Activated CD8-positive, alpha-beta memory T cell treated with anti-CD3 and anti-CD28 coated beads, Interleukin-2, amount 50 U/mL, for 4 hours (primary cell): ENCODE measurements around the gene TMEM125.

Experiments
- DNase-seq: peaks from one replicate; pipeline ENCODE4 v3.0.0-alpha.2; 2020

Gene TMEM125

GRCh38 chr1:43275826-43276620, 6.2 kb downstream of the TMEM125 start:
- DNase-seq, result no peak

- DNase-seq, result no peak
These were observed 6.9 kb downstream of the TMEM125 start for GRCh38 chr1:43276673-43277072.

GRCh38 chr1:43277116-43277876, 7.5 kb downstream of the TMEM125 start:
- no peak for DNase-seq

- DNase-seq, result no peak
These were observed 9.4 kb downstream of the TMEM125 start for GRCh38 chr1:43279161-43279560.

GRCh38 chr1:43279666-43280065, 9.9 kb downstream of the TMEM125 start:
- DNase-seq, result no peak

GRCh38 chr1:43280692-43281091, 10.9 kb downstream of the TMEM125 start:
- no peak for DNase-seq

- no peak for DNase-seq
These were observed 12.7 kb downstream of the TMEM125 start for GRCh38 chr1:43282220-43283195.

- DNase-seq, result no peak
These were observed 14.3 kb downstream of the TMEM125 start for GRCh38 chr1:43284065-43284464.

- no peak for DNase-seq
These were observed 14.8 kb downstream of the TMEM125 start for GRCh38 chr1:43284546-43285110.

- no peak for DNase-seq
These were observed 15.6 kb downstream of the TMEM125 start, which contains the start of gene C1orf210 for GRCh38 chr1:43285269-43285990. C1orf210 (minus strand) TSS chr1:43285581; CDS start chr1:43283270, 2,311 bp downstream.

- DNase-seq, result no peak
These were observed 16.3 kb downstream of the TMEM125 start for GRCh38 chr1:43286115-43286514.

- no peak for DNase-seq
These were observed 16.8 kb downstream of the TMEM125 start for GRCh38 chr1:43286533-43286932.

- no peak for DNase-seq
These were observed 18.4 kb downstream of the TMEM125 start for GRCh38 chr1:43288058-43288784.

- no peak for DNase-seq
These were observed 19.3 kb downstream of the TMEM125 start for GRCh38 chr1:43288785-43289706.

GRCh38 chr1:43292216-43292615, 22.4 kb downstream of the TMEM125 start:
- no peak for DNase-seq

GRCh38 chr1:43292679-43293078, 22.9 kb downstream of the TMEM125 start:
- no peak for DNase-seq

GRCh38 chr1:43293176-43293575, 23.4 kb downstream of the TMEM125 start:
- DNase-seq, result no peak

- DNase-seq, result no peak
These were observed 24.3 kb downstream of the TMEM125 start for GRCh38 chr1:43293896-43294760.

GRCh38 chr1:43294761-43295160, 25.0 kb downstream of the TMEM125 start:
- no peak for DNase-seq
